H1 (cell line): ENCODE measurements around the gene PDE3A. TPM values are rescaled to one million over a fixed set of nuclear protein-coding genes. Genes with fewer than 3 reads are reported as not detected.

Source experiments
- CTCF ChIA-PET: fragments of 300-600 bp; sonication (Branson Sonifier 250); formaldehyde crosslinking; loops from one replicate; lab custom pipeline; 2021; ENCODE audit not compliant: partially characterized antibody; lab: Charles Lee
- POLR2A ChIA-PET: fragments of 300-600 bp; sonication (Branson Sonifier 250); formaldehyde crosslinking; loops from one replicate; lab custom pipeline; 2021; ENCODE audit warnings: inconsistent platforms; ENCODE audit not compliant: partially characterized antibody; lab: Charles Lee
- DNase-seq, 2 experiments: peaks; one replicate each; pipeline versions ENCODE4 v3.0.0 to v3.0.0-alpha.2; 2010 to 2022; ENCODE audit warnings: low spot score in 2 of 2, low read depth in 1 of 2, mixed read lengths in 1 of 2
- FAIRE-seq: peaks from 2 replicates; lab custom pipeline; 2011; peaks lifted over from hg19 to GRCh38; lab: Jason Lieb, UNC
- H2AFZ ChIP-seq: 2 replicates; pipeline ENCODE4 v1.8.1; 2012; ENCODE audit warnings: low read length, inconsistent platforms
- H2AK5ac ChIP-seq: 2 replicates; pipeline ENCODE4 v1.6.1; 2013; ENCODE audit warnings: low read depth, low read length
- H2BK120ac ChIP-seq: replicated peaks from 2 replicates; pipeline ENCODE3; 2013; ENCODE audit warnings: low read depth, low read length, inconsistent platforms
- H2BK12ac ChIP-seq: 2 replicates; pipeline ENCODE4 v1.6.1; 2013; ENCODE audit warnings: low read depth, low read length
- H2BK15ac ChIP-seq: 2 replicates; pipeline ENCODE4 v1.6.1; 2013; ENCODE audit warnings: low read length
- H2BK20ac ChIP-seq: 2 replicates; pipeline ENCODE4 v1.6.1; 2013; ENCODE audit warnings: low read length
- H2BK5ac ChIP-seq: 2 replicates; pipeline ENCODE4 v1.6.1; 2013; ENCODE audit warnings: low read depth, low read length
- H3K14ac ChIP-seq: 2 replicates; pipeline ENCODE4 v1.6.1; 2013; ENCODE audit warnings: inconsistent platforms; ENCODE audit not compliant: insufficient read length
- H3K18ac ChIP-seq: 2 replicates; pipeline ENCODE4 v1.6.1; 2013; ENCODE audit warnings: low read length; ENCODE audit errors: extremely low read depth
- H3K23ac ChIP-seq: 2 replicates; pipeline ENCODE4 v1.6.1; 2013; ENCODE audit warnings: inconsistent platforms; ENCODE audit not compliant: insufficient read length
- H3K23me2 ChIP-seq: 2 replicates; pipeline ENCODE4 v1.6.1; 2013; ENCODE audit warnings: low read depth, low read length
- H3K27ac ChIP-seq: 2 replicates; pipeline ENCODE4 v1.6.1; 2011; ENCODE audit warnings: low read depth, low read length, inconsistent platforms
- H3K27me3 ChIP-seq, 4 experiments: replicated peaks in 1 of 4; 1 replicate in 1 of 4; 2 replicates in 3 of 4; pipeline versions ENCODE4 v1.6.1 to v1.8.1; 2011 to 2013; ENCODE audit warnings: low read length in 3 of 4, mild to moderate bottlenecking in 3 of 4, inconsistent platforms in 2 of 4, mixed read lengths in 2 of 4, moderate library complexity in 1 of 4; ENCODE audit not compliant: control insufficient read depth in 3 of 4, insufficient read depth in 3 of 4; ENCODE audit errors: extremely low read depth in 1 of 4
- H3K36me3 ChIP-seq, 4 experiments: 2 replicates each; pipeline versions ENCODE4 v1.6.1 to v1.8.1; 2011 to 2013; ENCODE audit warnings: mild to moderate bottlenecking in 4 of 4, low read length in 3 of 4, moderate library complexity in 2 of 4, control low read depth in 1 of 4, inconsistent platforms in 1 of 4; ENCODE audit not compliant: insufficient read depth in 4 of 4, control insufficient read depth in 2 of 4
- H3K4ac ChIP-seq: replicated peaks from 2 replicates; pipeline ENCODE3; 2013; ENCODE audit warnings: low read length, low read depth, mixed read lengths, inconsistent platforms; ENCODE audit not compliant: insufficient read length
- H3K4me1 ChIP-seq, 4 experiments: replicated peaks in 1 of 4; 1 replicate in 1 of 4; 2 replicates in 3 of 4; pipeline versions ENCODE4 v1.6.1 to v1.8.1; 2011 to 2013; ENCODE audit warnings: low read length in 3 of 4, inconsistent platforms in 2 of 4, mixed read lengths in 1 of 4; ENCODE audit not compliant: insufficient read depth in 4 of 4, control insufficient read depth in 3 of 4
- H3K4me2 ChIP-seq, 2 experiments: 2 replicates each; pipeline versions ENCODE4 v1.6.1 to v1.8.1; 2011 to 2013; ENCODE audit warnings: low read depth in 2 of 2, low read length in 2 of 2, control low read depth in 1 of 2, inconsistent platforms in 1 of 2, mild to moderate bottlenecking in 1 of 2; ENCODE audit not compliant: insufficient read depth in 1 of 2
- H3K4me3 ChIP-seq, 4 experiments: fragments of 200-600, 300-600 bp in 1 of 4; sonication (generic), shearing (Covaris generic), sonication (Bioruptor Twin) in 1 of 4; 2 replicates each; pipeline versions ENCODE4 v1.5.1 to v1.8.1; 2011 to 2016; ENCODE audit warnings: low read length in 4 of 4, low read depth in 3 of 4, control low read depth in 2 of 4, inconsistent platforms in 2 of 4, mild to moderate bottlenecking in 2 of 4, mixed read lengths in 1 of 4, moderate library complexity in 1 of 4; ENCODE audit not compliant: insufficient read depth in 2 of 4; ENCODE audit errors: extremely low read depth in 1 of 4
- H3K56ac ChIP-seq: replicated peaks from 2 replicates; pipeline ENCODE3; 2013; ENCODE audit warnings: low read depth, mild to moderate bottlenecking, mixed read lengths, low read length, inconsistent platforms; ENCODE audit not compliant: insufficient read length
- H3K79me1 ChIP-seq: 2 replicates; pipeline ENCODE4 v1.6.1; 2013; ENCODE audit warnings: low read depth, low read length, control low read depth
- H3K79me2 ChIP-seq, 2 experiments: 2 replicates each; pipeline versions ENCODE4 v1.6.1 to v1.8.1; 2012 to 2013; ENCODE audit warnings: low read length in 2 of 2, mild to moderate bottlenecking in 2 of 2, inconsistent platforms in 1 of 2; ENCODE audit not compliant: insufficient read depth in 2 of 2, control insufficient read depth in 1 of 2
- H3K9ac ChIP-seq, 4 experiments: replicated peaks in 1 of 4; 1 replicate in 1 of 4; 2 replicates in 3 of 4; pipeline versions ENCODE4 v1.6.1 to v1.8.1; 2011 to 2013; ENCODE audit warnings: low read depth in 3 of 4, low read length in 3 of 4, control low read depth in 2 of 4, mild to moderate bottlenecking in 2 of 4, moderate library complexity in 2 of 4, inconsistent platforms in 1 of 4; ENCODE audit errors: extremely low read depth in 1 of 4
- H3K9me3 ChIP-seq, 2 experiments: 2 replicates each; pipeline versions ENCODE4 v1.6.1 to v1.8.1; 2012 to 2013; ENCODE audit warnings: mild to moderate bottlenecking in 2 of 2, moderate library complexity in 2 of 2, control low read depth in 1 of 2, inconsistent platforms in 1 of 2, low read depth in 1 of 2, low read length in 1 of 2, mixed read lengths in 1 of 2; ENCODE audit not compliant: insufficient read depth in 2 of 2
- H4K20me1 ChIP-seq, 2 experiments: replicated peaks in 1 of 2; 2 replicates each; pipeline versions ENCODE3 to v1.8.1; 2011 to 2013; ENCODE audit warnings: inconsistent platforms in 2 of 2, low read length in 2 of 2, mild to moderate bottlenecking in 1 of 2; ENCODE audit not compliant: insufficient read depth in 2 of 2, control insufficient read depth in 1 of 2
- H4K5ac ChIP-seq: 2 replicates; pipeline ENCODE4 v1.6.1; 2013; ENCODE audit warnings: low read length, low read depth, mixed read lengths, inconsistent platforms; ENCODE audit not compliant: insufficient read length
- H4K8ac ChIP-seq: 2 replicates; pipeline ENCODE4 v1.8.0; 2013; ENCODE audit warnings: mild to moderate bottlenecking, moderate library complexity, low read length, inconsistent platforms; ENCODE audit not compliant: insufficient read depth; ENCODE audit errors: extremely low read depth
- H4K91ac ChIP-seq: replicated peaks from 2 replicates; pipeline ENCODE3; 2013; ENCODE audit warnings: low read length, mixed read lengths, inconsistent platforms; ENCODE audit not compliant: insufficient read length
- ASH2L ChIP-seq: fragments of 200-600, 300-600 bp; sonication (generic); IDR thresholded peaks from one replicate; pipeline ENCODE4 v1.7.1; 2017; ENCODE audit warnings: low read length
- BCL11A ChIP-seq, 2 experiments: IDR thresholded peaks; one replicate each; pipeline ENCODE4 v1.6.1; 2011; ENCODE audit warnings: low read depth in 2 of 2, low read length in 2 of 2, mild to moderate bottlenecking in 2 of 2
- CHD2 ChIP-seq: IDR thresholded peaks from 2 replicates; pipeline ENCODE4 v1.6.1; 2012; ENCODE audit warnings: low read length, improper control_type of control experiment
- EP300 ChIP-seq, 2 experiments: IDR thresholded peaks; 1 replicate in 1 of 2; 2 replicates in 1 of 2; pipeline ENCODE4 v1.6.1; 2011 to 2012; ENCODE audit warnings: low read depth in 2 of 2, low read length in 2 of 2, mild to moderate bottlenecking in 2 of 2, borderline replicate concordance in 1 of 2, inconsistent platforms in 1 of 2, moderate library complexity in 1 of 2
- EZH2 ChIP-seq: fragments of 200-600 bp; sonication (generic); IDR thresholded peaks from 2 replicates; pipeline ENCODE4 v1.7.1; 2012; ENCODE audit warnings: low read depth, mild to moderate bottlenecking, moderate library complexity, low read length, inconsistent platforms; ENCODE audit not compliant: severe bottlenecking
- HDAC6 ChIP-seq: IDR thresholded peaks from one replicate; pipeline ENCODE4 v1.7.1; 2012; ENCODE audit warnings: low read depth, mild to moderate bottlenecking, inconsistent platforms, low read length, moderate library complexity
- NANOG ChIP-seq: IDR thresholded peaks from 2 replicates; pipeline ENCODE4 v1.6.1; 2011; ENCODE audit warnings: low read length, low read depth, mild to moderate bottlenecking, inconsistent platforms; ENCODE audit not compliant: insufficient read depth, poor library complexity, severe bottlenecking
- NRF1 ChIP-seq: IDR thresholded peaks from 2 replicates; pipeline ENCODE4 v1.6.1; 2011; ENCODE audit warnings: mild to moderate bottlenecking, low read depth, low read length, improper control_type of control experiment
- SIX5 ChIP-seq: IDR thresholded peaks from 2 replicates; pipeline ENCODE4 v1.6.1; 2011; ENCODE audit warnings: mild to moderate bottlenecking, low read depth, low read length
- TBP ChIP-seq: IDR thresholded peaks from 2 replicates; pipeline ENCODE4 v1.6.1; 2011; ENCODE audit warnings: low read depth, low read length, improper control_type of control experiment
- TCF12 ChIP-seq: IDR thresholded peaks from 2 replicates; pipeline ENCODE4 v1.6.1; 2011; ENCODE audit warnings: low read depth, mild to moderate bottlenecking, low read length
- USF2 ChIP-seq: IDR thresholded peaks from 2 replicates; pipeline ENCODE4 v1.6.1; 2011; ENCODE audit warnings: low read length, improper control_type of control experiment
- WGBS, 2 experiments: shearing (Covaris generic) in 1 of 2; methylation state at CpG; one replicate each; pipeline versions ENCODE4 v1.1.6 to v1.1.7; 2013 to 2015; ENCODE audit warnings: low lambda C conversion rate in 2 of 2, mixed read lengths in 2 of 2, inconsistent platforms in 1 of 2, low coverage in 1 of 2, missing lambda C conversion rate in 1 of 2; ENCODE audit not compliant: insufficient replicate concordance in 2 of 2, insufficient coverage in 1 of 2, insufficient read length in 1 of 2; ENCODE audit errors: extremely low coverage in 1 of 2, missing lambda C conversion rate in 1 of 2; 5-methylcytosine and 5-hydroxymethylcytosine counted together
- polyA plus RNA-seq, 7 experiments: library from polyadenylated mRNA; depleted of rRNA in 3 of 7; stranded (reverse) in 5 of 7; unstranded in 2 of 7; fragments of >200 nt in 5 of 7; fragments of 200-250 nt in 2 of 7; gene quantifications; 1 replicate in 5 of 7; 2 replicates in 1 of 7; 4 replicates in 1 of 7; pipeline versions ENCODE4 v1.2.1 to v1.2.3, GENCODE V29; 2011 to 2013; ENCODE audit warnings: missing spikeins in 2 of 7, mixed read lengths in 2 of 7
- total RNA-seq: library from RNA; stranded (reverse); fragmentation: NEBNext Ultra II Directional; extraction: Animal tissue kit (Norgen Biotek cat#: 25700); gene quantifications from 2 replicates; pipeline ENCODE4 v1.2.1, GENCODE V29; 2021

Gene PDE3A
- total and polyA plus RNA-seq, 2 of the 8 experiments (the other 6 are each of a cell fraction or from before 2014, with no cell fraction given) = 1.4 to 3.4 TPM

- H3K23me2 ChIP-seq = no peaks in the 10 kb centered on the region
- H4K8ac ChIP-seq = no peak overlapping the region
- DNase-seq (no peak), FAIRE-seq (no peak)
- no peak overlapping the region for H2BK15ac ChIP-seq
- CTCF ChIA-PET = no interaction called here
- no peak overlapping the region for H3K4ac ChIP-seq
- no peak overlapping the region for H2BK120ac ChIP-seq
- no peak overlapping the region for H3K56ac ChIP-seq
- H3K4me1 ChIP-seq = no peaks in the 10 kb centered on the region
- no peaks in the 10 kb centered on the region for H3K79me2 ChIP-seq
- H3K36me3 ChIP-seq = no peaks in the 10 kb centered on the region
- H3K27ac ChIP-seq = no peak overlapping the region
- 96% methylated on average over 10 of the region's 10 CpGs; no CpG with 5 or more reads in 1 of the 2 experiments for WGBS, 2 experiments
- no peak overlapping the region for H2BK20ac ChIP-seq
- no peak overlapping the region for H2BK5ac ChIP-seq
- no peak overlapping the region for H3K14ac ChIP-seq
- no peak overlapping the region for H3K9ac ChIP-seq
- no peak overlapping the region for H4K91ac ChIP-seq
- H2AFZ ChIP-seq = no peak overlapping the region
- no peak overlapping the region for H2BK12ac ChIP-seq
- H3K18ac ChIP-seq = no peak overlapping the region
- no peak overlapping the region for H3K23ac ChIP-seq
- no peaks in the 10 kb centered on the region for H4K20me1 ChIP-seq
- H3K9me3 ChIP-seq = peaks cover 0 to 9% of the 10 kb centered on the region in 2 experiments; a peak in 1 of 4 replicates
- no peak overlapping the region for H2AK5ac ChIP-seq
- no peaks in the 10 kb centered on the region for H3K79me1 ChIP-seq
- POLR2A ChIA-PET = no interaction called here
- no peak overlapping the region for H4K5ac ChIP-seq
- no peak overlapping the region for H3K4me2 ChIP-seq
- H3K4me3 ChIP-seq = no peak overlapping the region
- H3K27me3 ChIP-seq = no peaks in the 10 kb centered on the region
- TF ChIP-seq EZH2 (no peak), USF2 (no peak), NRF1 (no peak), CHD2 (no peak), SIX5 (no peak), EP300 (IDR thresholded peaks at IDR 0.05; ENCODE audit: borderline replicate concordance in 1 of 2, low read depth in 2 of 2, low read length in 2 of 2) (no peak), BCL11A (IDR thresholded peaks at IDR 0.05; ENCODE audit: low read depth in 2 of 2, low read length in 2 of 2) (no peak), ASH2L (no peak), NANOG (no peak), HDAC6 (no peak), TBP (no peak), TCF12 (no peak)
These were observed 186.7 kb downstream of the PDE3A start for GRCh38 chr12:20555015-20555414.
